Stimulated activated naive CD8-positive, alpha-beta T cell treated with anti-CD3 and anti-CD28 coated beads, Interleukin-15, amount 100 ng/mL, for 72 hours (primary cell): ENCODE measurements around the gene SLC6A11.

Experiments used
- ATAC-seq: fragments of 150-1000 bp; cut with Tn5 transposase; 2 replicates; pipeline ENCODE4 v1.10.0; 2021; ENCODE audit warnings: mild to moderate bottlenecking, moderate library complexity
- DNase-seq, 2 donors: peaks; one replicate each; pipeline ENCODE4 v3.0.0; 2021 to 2022
- H3K27ac Mint-ChIP-seq, 2 donors: one replicate each; pipeline ENCODE4 v1.8.0; 2022; ENCODE audit warnings: mild to moderate bottlenecking in 2 of 2, mixed read lengths in 2 of 2, moderate library complexity in 2 of 2
- H3K27me3 Mint-ChIP-seq: one replicate; pipeline ENCODE4 v1.8.0; 2022; ENCODE audit warnings: mixed read lengths
- H3K4me1 Mint-ChIP-seq: one replicate; pipeline ENCODE4 v1.8.0; 2022; ENCODE audit warnings: mild to moderate bottlenecking, mixed read lengths
- H3K4me3 Mint-ChIP-seq, 2 donors: one replicate each; pipeline ENCODE4 v1.8.0; 2022; ENCODE audit warnings: mild to moderate bottlenecking in 2 of 2, mixed read lengths in 2 of 2, moderate library complexity in 1 of 2
- H3K9me3 Mint-ChIP-seq, 2 donors: one replicate each; pipeline ENCODE4 v1.8.0; 2022; ENCODE audit warnings: mixed read lengths in 2 of 2

The SLC6A11 gene

GRCh38 chr3:10955711-10956453, 139.9 kb downstream of the SLC6A11 start:
- Mint-ChIP-seq H3K27me3 (peaks cover 18% of the 10 kb centered on the region), H3K27ac (no peak overlapping the region), H3K4me3 (no peak overlapping the region), H3K4me1 (no peaks in the 10 kb centered on the region), H3K9me3 (no peaks in the 10 kb centered on the region)
- DNase-seq: no peak
- ATAC-seq: no peak

DNA sequence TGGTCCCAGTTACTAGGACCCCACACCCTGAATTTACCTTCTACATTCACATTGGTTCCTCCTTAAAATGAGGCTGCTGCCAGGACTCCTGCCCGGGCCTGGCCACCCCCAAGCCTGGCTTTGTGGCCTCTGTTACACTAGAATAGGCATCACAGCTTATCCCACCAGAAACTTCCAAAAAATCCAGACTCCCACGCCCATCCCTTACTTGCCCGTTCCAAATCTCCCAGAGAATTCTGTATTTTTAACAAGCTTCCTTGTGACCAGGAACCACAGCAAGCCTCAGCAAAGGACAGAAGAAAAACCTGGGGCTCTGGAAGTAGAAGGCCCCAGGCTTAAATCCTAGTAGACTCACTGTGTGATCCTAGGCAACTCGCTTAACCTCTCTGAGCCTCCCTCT, 140.5 kb downstream of the SLC6A11 start:
- ATAC-seq (no peak), DNase-seq (no peak)
- no peak overlapping the region for H3K4me3 Mint-ChIP-seq
- H3K9me3 Mint-ChIP-seq: no peaks in the 10 kb centered on the region
- H3K27ac Mint-ChIP-seq: no peak overlapping the region
- H3K4me1 Mint-ChIP-seq: no peaks in the 10 kb centered on the region
- peaks cover 18% of the 10 kb centered on the region for H3K27me3 Mint-ChIP-seq

GRCh38 chr3:10956986-10957385, 141.0 kb downstream of the SLC6A11 start:
- Mint-ChIP-seq H3K9me3 (no peaks in the 10 kb centered on the region), H3K4me1 (no peaks in the 10 kb centered on the region), H3K27me3 (peaks cover 18% of the 10 kb centered on the region), H3K4me3 (no peak overlapping the region), H3K27ac (no peak overlapping the region)
- ATAC-seq: no peak
- DNase-seq: no peak

DNA sequence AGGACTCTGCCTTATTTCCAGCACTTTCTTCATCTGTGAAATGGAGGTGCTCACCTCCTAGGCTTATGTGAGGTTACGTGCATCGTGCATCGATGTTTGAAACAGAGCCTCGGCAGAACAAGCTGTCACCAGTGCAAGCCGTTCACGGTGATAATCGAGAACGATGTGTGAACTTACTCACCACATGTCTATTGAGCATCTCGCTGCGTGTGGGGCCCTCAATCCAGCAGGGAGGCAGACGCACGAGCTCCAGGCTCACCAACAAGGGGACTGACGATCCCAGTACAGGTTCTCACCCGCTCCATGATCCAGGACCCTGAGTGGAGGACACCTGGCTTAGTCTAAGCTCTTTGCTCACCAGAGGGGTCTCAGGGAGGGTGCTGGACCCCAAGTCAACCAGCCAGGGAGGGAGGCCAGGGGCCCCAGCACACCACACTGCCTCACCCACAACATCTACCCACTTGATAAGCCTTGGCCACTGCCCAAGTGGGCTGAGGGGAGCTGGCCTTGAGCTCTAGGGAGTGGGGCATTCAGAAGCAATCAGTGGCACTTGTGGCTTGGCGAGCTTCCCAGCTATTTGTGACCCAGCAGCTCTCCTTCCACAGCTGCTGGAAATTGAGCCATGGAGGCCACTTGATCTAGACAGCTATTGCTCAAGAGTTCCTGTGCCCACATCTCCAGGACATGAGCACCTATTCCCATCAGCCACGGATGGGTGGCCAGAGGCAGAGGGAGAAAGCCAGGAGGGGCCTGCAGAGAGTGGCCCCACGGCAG, 142.1 kb downstream of the SLC6A11 start:
- Mint-ChIP-seq H3K4me3 (no peak overlapping the region), H3K9me3 (no peaks in the 10 kb centered on the region), H3K27ac (no peak overlapping the region), H3K4me1 (no peaks in the 10 kb centered on the region), H3K27me3 (peaks cover 18% of the 10 kb centered on the region)
- no peak for ATAC-seq
- no peak for DNase-seq

GRCh38 chr3:10960255-10960654, 144.2 kb downstream of the SLC6A11 start:
- H3K27ac Mint-ChIP-seq: no peak overlapping the region
- no peaks in the 10 kb centered on the region for H3K9me3 Mint-ChIP-seq
- no peak for ATAC-seq
- no peak for DNase-seq
- H3K4me1 Mint-ChIP-seq: no peaks in the 10 kb centered on the region
- no peak overlapping the region for H3K4me3 Mint-ChIP-seq
- H3K27me3 Mint-ChIP-seq: peaks cover 20% of the 10 kb centered on the region

DNA sequence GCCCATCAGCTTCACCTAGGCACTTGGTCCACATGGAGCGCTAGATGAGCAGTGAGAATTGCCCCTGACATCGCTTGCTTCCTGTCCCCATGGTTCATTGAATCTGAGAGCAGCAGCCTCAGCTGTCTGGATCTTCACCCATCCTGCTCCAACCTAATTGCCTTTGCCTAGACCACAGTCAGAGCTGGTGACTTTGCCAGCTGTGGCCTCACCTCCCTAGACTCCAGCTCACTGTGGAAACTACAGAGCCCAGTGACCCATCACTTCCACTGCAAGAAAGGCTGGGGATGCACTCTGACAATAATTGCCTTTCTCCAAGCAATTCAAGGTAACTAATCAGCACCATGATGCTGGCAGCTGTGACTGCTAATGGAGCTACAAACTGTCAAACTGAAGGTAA, 145.9 kb downstream of the SLC6A11 start:
- peaks cover 27% of the 10 kb centered on the region for H3K27me3 Mint-ChIP-seq

GRCh38 chr3:10962481-10963036, 146.5 kb downstream of the SLC6A11 start:
- ATAC-seq: no peak
- H3K4me3 Mint-ChIP-seq: no peak overlapping the region
- no peak overlapping the region for H3K27ac Mint-ChIP-seq
- peaks cover 28% of the 10 kb centered on the region for H3K27me3 Mint-ChIP-seq
- H3K9me3 Mint-ChIP-seq: no peaks in the 10 kb centered on the region
- no peak for DNase-seq
- H3K4me1 Mint-ChIP-seq: no peaks in the 10 kb centered on the region

More for the DNA sequence above, 145.9 kb downstream of the SLC6A11 start:
- no peak for ATAC-seq
- DNase-seq: no peak
- H3K4me1 Mint-ChIP-seq: no peaks in the 10 kb centered on the region
- H3K9me3 Mint-ChIP-seq: no peaks in the 10 kb centered on the region
- no peak overlapping the region for H3K4me3 Mint-ChIP-seq
- H3K27ac Mint-ChIP-seq: no peak overlapping the region

DNA sequence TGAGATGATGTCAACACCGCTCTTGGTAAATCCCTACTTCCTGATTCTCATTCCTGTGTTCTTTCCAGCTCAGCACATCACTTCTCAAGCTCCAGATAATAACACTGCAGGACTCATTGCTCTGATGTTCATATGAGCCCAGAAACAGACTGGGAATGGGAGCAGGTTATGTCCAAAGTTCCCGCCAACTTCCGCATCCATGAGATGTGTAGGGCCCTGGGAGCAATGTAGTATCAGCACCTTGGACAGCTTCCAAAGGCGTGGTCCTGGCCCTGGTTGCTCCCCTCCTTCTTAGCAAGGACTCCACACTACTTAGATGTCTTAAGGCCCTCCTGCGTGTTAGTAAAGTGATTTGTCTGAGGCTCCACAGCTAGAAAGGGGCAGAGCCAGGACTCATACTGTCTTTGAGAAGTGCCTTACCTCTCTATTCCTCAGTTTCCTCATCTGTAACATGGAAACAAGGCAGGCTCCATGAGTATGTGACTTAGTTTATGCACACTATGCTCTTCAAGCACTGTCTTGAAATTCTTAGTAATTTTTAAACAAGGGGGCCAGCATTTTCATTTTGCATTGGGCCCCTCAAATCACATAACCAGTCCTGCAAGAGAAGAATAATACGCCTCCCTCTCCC, 148.6 kb downstream of the SLC6A11 start:
- Mint-ChIP-seq H3K4me3 (no peak overlapping the region), H3K9me3 (no peaks in the 10 kb centered on the region), H3K27me3 (peaks cover 44% of the 10 kb centered on the region), H3K4me1 (no peaks in the 10 kb centered on the region), H3K27ac (no peak overlapping the region)
- ATAC-seq: no peak
- no peak for DNase-seq

GRCh38 chr3:10968401-10968800, 152.4 kb downstream of the SLC6A11 start:
- Mint-ChIP-seq H3K4me3 (no peak overlapping the region), H3K9me3 (no peaks in the 10 kb centered on the region), H3K27ac (no peak overlapping the region), H3K27me3 (peaks cover 47% of the 10 kb centered on the region), H3K4me1 (no peaks in the 10 kb centered on the region)
- DNase-seq: no peak
- ATAC-seq: peak; percentile 15

DNA sequence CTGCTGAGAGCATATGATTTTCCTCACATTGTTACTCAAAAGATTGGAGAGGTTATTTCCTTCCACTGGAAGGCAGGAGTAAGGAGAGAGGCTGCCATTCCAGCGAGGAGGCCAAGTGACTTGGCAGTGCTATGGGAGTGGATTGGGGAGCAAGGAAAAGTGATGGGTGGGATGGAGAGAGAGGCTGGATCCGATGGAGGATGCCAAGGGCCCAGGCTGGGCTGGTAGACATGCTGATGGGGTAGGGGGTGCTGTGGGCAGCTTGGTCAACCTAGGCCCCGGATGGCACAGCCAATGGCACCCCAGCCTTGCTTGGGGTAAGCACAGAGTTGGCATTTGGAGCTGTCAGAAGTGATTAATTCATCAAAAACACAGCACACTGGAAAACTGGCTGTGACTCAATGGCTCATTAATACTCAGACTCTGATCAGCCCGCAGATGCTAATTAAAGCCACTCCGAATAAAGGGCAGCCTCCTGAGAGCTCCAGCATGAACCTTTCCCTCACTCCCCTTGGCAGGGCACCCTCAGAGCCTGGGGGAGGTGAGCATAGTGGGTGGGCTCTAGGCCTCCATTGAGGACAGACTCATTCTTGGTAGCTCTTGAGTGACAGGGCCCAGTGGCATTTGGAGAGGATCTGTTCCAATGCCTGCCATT, 154.4 kb downstream of the SLC6A11 start:
- Mint-ChIP-seq H3K27ac (no peak overlapping the region), H3K4me1 (no peaks in the 10 kb centered on the region), H3K9me3 (no peaks in the 10 kb centered on the region), H3K4me3 (no peak overlapping the region), H3K27me3 (peaks cover 58% of the 10 kb centered on the region)
- ATAC-seq (no peak), DNase-seq (no peak)

DNA sequence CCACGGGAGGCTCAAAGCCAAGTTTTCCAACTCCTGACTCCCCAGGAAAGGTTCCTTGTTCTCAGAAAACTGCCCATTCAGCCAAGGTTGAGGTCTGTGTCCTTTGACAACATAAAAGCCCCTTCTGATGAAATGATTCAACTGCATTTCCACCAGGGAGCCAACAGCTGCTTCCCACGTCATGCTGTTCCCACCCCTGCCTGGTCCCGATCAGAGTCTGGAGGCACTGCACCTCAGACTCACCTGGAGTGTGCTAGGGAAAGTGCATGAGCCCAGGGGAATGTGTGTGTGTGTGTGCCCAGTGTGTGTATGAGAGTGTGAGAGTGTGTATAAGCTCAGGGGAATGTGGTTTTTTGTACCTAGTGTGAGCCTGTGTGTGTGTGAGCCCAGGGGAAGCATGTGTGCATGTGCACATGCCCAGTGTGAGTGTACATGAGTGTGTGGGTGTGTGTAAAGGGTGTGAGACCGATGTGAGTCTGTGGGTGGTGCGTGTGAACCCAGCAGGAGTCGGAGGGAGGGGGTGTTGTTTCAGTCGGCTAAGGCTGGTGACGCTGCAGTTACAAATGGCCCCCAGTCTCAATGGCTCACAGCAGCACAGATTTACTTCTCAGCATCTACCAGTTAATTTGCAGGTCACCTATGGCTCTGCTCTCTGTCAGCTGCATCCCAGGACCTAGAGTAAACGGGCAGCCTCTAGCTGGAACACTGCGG, 156.2 kb downstream of the SLC6A11 start:
- no peak overlapping the region for H3K4me3 Mint-ChIP-seq
- H3K27me3 Mint-ChIP-seq: peaks cover 55% of the 10 kb centered on the region
- ATAC-seq: no peak

DNA sequence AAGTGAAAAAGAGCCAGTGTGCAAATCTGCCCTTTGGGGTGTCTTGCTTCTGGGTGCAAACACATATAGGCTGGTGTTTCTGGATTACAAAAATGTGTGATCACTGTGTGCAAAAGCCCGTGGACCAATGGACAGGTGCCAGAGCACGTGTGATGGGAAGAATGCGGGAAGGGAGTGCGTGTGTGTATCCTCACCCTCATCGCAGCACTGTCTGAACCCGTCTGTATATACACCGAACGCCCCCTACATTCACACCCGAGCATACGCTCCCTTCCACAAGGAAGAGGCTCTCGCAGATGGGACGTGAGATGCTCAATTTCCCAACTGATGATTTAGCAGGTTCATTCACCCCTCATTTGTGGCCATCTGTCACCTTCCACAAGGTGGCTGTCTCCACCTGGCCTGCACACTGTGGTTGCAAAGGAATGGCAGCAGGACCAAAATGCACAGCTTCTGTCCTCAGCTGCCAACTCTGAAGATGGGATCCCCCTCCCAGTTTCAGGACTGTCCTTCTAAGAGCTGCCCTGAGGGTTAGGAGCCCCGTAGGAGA, 157.1 kb downstream of the SLC6A11 start:
- H3K4me1 Mint-ChIP-seq: peaks cover 9% of the 10 kb centered on the region
- no peaks in the 10 kb centered on the region for H3K9me3 Mint-ChIP-seq
- H3K27ac Mint-ChIP-seq: no peak overlapping the region
- ATAC-seq (no peak), DNase-seq (no peak)
- peaks cover 52% of the 10 kb centered on the region for H3K27me3 Mint-ChIP-seq
- H3K4me3 Mint-ChIP-seq: no peak overlapping the region

More for the DNA sequence above, 156.2 kb downstream of the SLC6A11 start:
- DNase-seq: no peak
- Mint-ChIP-seq H3K4me1 (peaks cover 9% of the 10 kb centered on the region), H3K27ac (no peak overlapping the region), H3K9me3 (no peaks in the 10 kb centered on the region)

- ATAC-seq: no peak
- Mint-ChIP-seq H3K4me1 (peaks cover 9% of the 10 kb centered on the region), H3K27me3 (peaks cover 55% of the 10 kb centered on the region), H3K9me3 (no peaks in the 10 kb centered on the region), H3K4me3 (no peak overlapping the region), H3K27ac (no peak overlapping the region)
- DNase-seq: no peak
Observed at GRCh38 chr3:10974131-10974530, 158.1 kb downstream of the SLC6A11 start.

GRCh38 chr3:10974746-10975375, 158.8 kb downstream of the SLC6A11 start:
- H3K9me3 Mint-ChIP-seq: no peaks in the 10 kb centered on the region
- H3K4me1 Mint-ChIP-seq: peaks cover 9% of the 10 kb centered on the region
- DNase-seq: no peak
- peaks cover 54% of the 10 kb centered on the region for H3K27me3 Mint-ChIP-seq
- H3K27ac Mint-ChIP-seq: no peak overlapping the region
- no peak for ATAC-seq
- H3K4me3 Mint-ChIP-seq: no peak overlapping the region
